ENCODE results near the gene SIX3.

SIX3 gene

GRCh38 chr2:44962176-44962695, 20.7 kb downstream of the SIX3 start:
- TF ChIP-seq CTCF (IDR thresholded peaks at IDR 0.05; ENCODE audit: control insufficient read depth, insufficient read depth, low read depth, low read length, missing control alignments) = no peak
- no peak for DNase-seq (ENCODE audit: low read depth)
- no peak overlapping the region for H3K4me3 ChIP-seq (ENCODE audit: control insufficient read depth, low read depth, low read length)

GRCh38 chr2:44964752-44965236, 23.3 kb downstream of the SIX3 start:
- no peak for DNase-seq (ENCODE audit: low read depth)
- H3K4me3 ChIP-seq (ENCODE audit: control insufficient read depth, low read depth, low read length) = no peak overlapping the region
- peak; percentile 44 for TF ChIP-seq CTCF (IDR thresholded peaks at IDR 0.05; ENCODE audit: control insufficient read depth, insufficient read depth, low read depth, low read length, missing control alignments)

- no peak for DNase-seq (ENCODE audit: low read depth)
- H3K4me3 ChIP-seq (ENCODE audit: control insufficient read depth, low read depth, low read length) = no peak overlapping the region
- no peak for TF ChIP-seq CTCF (IDR thresholded peaks at IDR 0.05; ENCODE audit: control insufficient read depth, insufficient read depth, low read depth, low read length, missing control alignments)
Observed at GRCh38 chr2:44965684-44966083, 24.2 kb downstream of the SIX3 start.

- DNase-seq (ENCODE audit: low read depth) = no peak
- TF ChIP-seq CTCF (IDR thresholded peaks at IDR 0.05; ENCODE audit: control insufficient read depth, insufficient read depth, low read depth, low read length, missing control alignments) = no peak
- H3K4me3 ChIP-seq (ENCODE audit: control insufficient read depth, low read depth, low read length) = no peak overlapping the region
Observed at GRCh38 chr2:44967056-44967455, 25.6 kb downstream of the SIX3 start.

- no peak for TF ChIP-seq CTCF (IDR thresholded peaks at IDR 0.05; ENCODE audit: control insufficient read depth, insufficient read depth, low read depth, low read length, missing control alignments)
Observed at GRCh38 chr2:44967727-44968432, 26.4 kb downstream of the SIX3 start.

GRCh38 chr2:44969936-44970335, 28.4 kb downstream of the SIX3 start:
- H3K4me3 ChIP-seq (ENCODE audit: control insufficient read depth, low read depth, low read length) = no peak overlapping the region
- DNase-seq (ENCODE audit: low read depth) = no peak
- TF ChIP-seq CTCF (IDR thresholded peaks at IDR 0.05; ENCODE audit: control insufficient read depth, insufficient read depth, low read depth, low read length, missing control alignments) = no peak

More at GRCh38 chr2:44967727-44968432, 26.4 kb downstream of the SIX3 start:
- no peak for DNase-seq (ENCODE audit: low read depth)
- no peak overlapping the region for H3K4me3 ChIP-seq (ENCODE audit: control insufficient read depth, low read depth, low read length)
